Spleen (tissue), 13 donors: ENCODE measurements around the gene MYBPC1. TPM values are rescaled to one million over a fixed set of nuclear protein-coding genes. Genes with fewer than 3 reads are reported as not detected.
"Not testable (repeated sequence)": the region's sequence is repeated elsewhere in the genome, so short reads cannot be mapped to it uniquely, and the experiment has no call there.

Experiments
- DNase-seq: peaks from one replicate; pipeline ENCODE4 v3.0.0-alpha.2; 2020
- H3K27ac ChIP-seq, 8 donors: fragments of 200-600 bp; sonication (generic) in 7 of 8; 1 replicate in 4 of 8; 2 replicates in 4 of 8; pipeline versions ENCODE4 v1.5.0 to v1.8.0; 2016 to 2021; ENCODE audit warnings: inconsistent platforms in 4 of 8, mild to moderate bottlenecking in 4 of 8, moderate library complexity in 1 of 8
- H3K27me3 ChIP-seq, 7 donors: fragments of 200-600 bp; sonication (generic) in 6 of 7; replicated peaks in 1 of 7; 1 replicate in 4 of 7; 2 replicates in 3 of 7; pipeline versions ENCODE4 v1.5.0 to v1.8.0; 2016 to 2021; ENCODE audit warnings: inconsistent platforms in 3 of 7, mild to moderate bottlenecking in 1 of 7
- H3K36me3 ChIP-seq, 6 donors: fragments of 200-600 bp; sonication (generic) in 5 of 6; 1 replicate in 4 of 6; 2 replicates in 2 of 6; pipeline versions ENCODE4 v1.5.0 to v1.8.0; 2016 to 2021; ENCODE audit warnings: inconsistent platforms in 2 of 6
- H3K4me1 ChIP-seq, 6 donors: fragments of 200-600 bp; sonication (generic) in 5 of 6; 1 replicate in 3 of 6; 2 replicates in 3 of 6; pipeline versions ENCODE4 v1.5.0 to v1.8.0; 2016 to 2021; ENCODE audit warnings: inconsistent platforms in 3 of 6
- H3K4me3 ChIP-seq, 8 donors: fragments of 200-600 bp; sonication (generic) in 7 of 8; 1 replicate in 4 of 8; 2 replicates in 4 of 8; pipeline versions ENCODE4 v1.5.0 to v1.8.0; 2016 to 2021; ENCODE audit warnings: inconsistent platforms in 4 of 8, mild to moderate bottlenecking in 4 of 8, moderate library complexity in 2 of 8
- H3K9me3 ChIP-seq, 8 donors: fragments of 200-600 bp; sonication (generic) in 7 of 8; 1 replicate in 4 of 8; 2 replicates in 4 of 8; pipeline versions ENCODE4 v1.5.0 to v1.8.0; 2016 to 2021; ENCODE audit warnings: inconsistent platforms in 4 of 8
- POLR2A ChIP-seq, 3 donors: fragments of 450-650 bp; IDR thresholded peaks; one replicate each; pipeline ENCODE4 v1.5.1; 2017; ENCODE audit warnings: antibody characterized with exemption in 3 of 3, mild to moderate bottlenecking in 1 of 3
- POLR2AphosphoS5 ChIP-seq, 3 donors: sonication (generic); formaldehyde crosslinking; IDR thresholded peaks; one replicate each; pipeline ENCODE4 v1.5.1; 2017; ENCODE audit warnings: antibody characterized with exemption in 3 of 3
- WGBS, 5 donors: extraction: QIAGEN DNeasy Blood & Tissue Kit in 3 of 5; methylation state at CpG; one replicate each; pipeline versions ENCODE4 v1.1.5 to v1.1.7; 2013 to 2018; 5-methylcytosine and 5-hydroxymethylcytosine counted together
- intact Hi-C: fragments of 100-400 bp; cut with DNase I; formaldehyde crosslinking; loops from one replicate; pipeline ENCODE4 v1.15.0; 2023; ENCODE audit warnings: low total_unique reads
- long read RNA-seq, 2 donors: transcript quantifications; one replicate each; lab custom pipeline, GENCODE V29; 2026
- polyA plus RNA-seq, 3 donors: library from polyadenylated mRNA; stranded (reverse); fragments of 200-250 nt; gene quantifications; one replicate each; pipeline ENCODE4 v1.2.1, GENCODE V29; 2013
- total RNA-seq, 7 donors: library from RNA; depleted of rRNA in 3 of 7; stranded (reverse); fragments of >200 nt in 3 of 7; fragmentation: NEBNext Ultra II Directional in 4 of 7; extraction: Animal tissue kit (Norgen Biotek cat#: 25700) in 4 of 7; gene quantifications; one replicate each; pipeline versions ENCODE4 v1.1.0 to v1.2.1, GENCODE V29; 2016 to 2021
- TF ChIP-seq, protein P1 (sequence below), 11 experiments: fragments of 200-600 bp in 7 of 11; fragments of 450-650 bp in 4 of 11; sonication (generic) in 4 of 11; IDR thresholded peaks in 8 of 11; conservative IDR thresholded peaks in 3 of 11; 1 replicate in 7 of 11; 2 replicates in 4 of 11; pipeline versions ENCODE4 v1.4.0 to v1.8.0; 2016 to 2021; ENCODE audit warnings: antibody characterized with exemption in 11 of 11, inconsistent platforms in 4 of 11, mild to moderate bottlenecking in 1 of 11
- donor health status: healthy with polysubstance abuse.
- donor health status: DM: no; HTN: no; CAD: no; lungs with moderate emphysema.
- donor health status: DM: no; HTN: no; CAD: no.
- donor health status: Bipolar disorder and iron deficiency.
- donor health status: healthy.
- donor health status: DM: no; HTN: no; CAD: no.
- donor health status: DM: yes; HTN: yes; CAD: no.

The MYBPC1 gene
- total RNA-seq (1 to 10 TPM in 1 of 7 donors, under 1 TPM in 2, not detected in 4; 0.27 to 2.7 (median 0.92) TPM), polyA plus RNA-seq (under 1 TPM; 0.06 to 0.77 (median 0.54) TPM)
- long read RNA-seq, donor 1, result 0 reads
- long read RNA-seq, donor 2, result 0 reads

GRCh38 chr12:101594700-101595099, at the start of gene MYBPC1:
Gene MYBPC1 (plus strand): TSS chr12:101594971. CDS start chr12:101595071, 100 bp downstream.
- TF ChIP-seq POLR2AphosphoS5 (IDR thresholded peaks at IDR 0.05), result no peak
- Histone ChIP-seq H3K9me3 (no peaks in the 10 kb centered on the region), H3K36me3 (no peaks in the 10 kb centered on the region), H3K27me3 (no peaks in the 10 kb centered on the region), H3K27ac (no peak within 1 kb of the TSS), H3K4me1 (no peaks in the 10 kb centered on the region), H3K4me3 (no peak within 1 kb of the TSS)
- DNase-seq, result no peak
- WGBS, 5 donors, result 35 to 54% (median 50%) methylated on average over 6 of the region's 6 CpGs
- intact Hi-C loops, result no loop called here

- H3K9me3 ChIP-seq, result peaks cover 0 to 9% (median 0%) of the 10 kb centered on the region in 8 donors
- 58 to 69% (median 66%) methylated on average over 6 of the region's 6 CpGs for WGBS, 5 donors
- H3K4me1 ChIP-seq, result no peaks in the 10 kb centered on the region
- no peaks in the 10 kb centered on the region for H3K36me3 ChIP-seq
- no peak overlapping the region for H3K4me3 ChIP-seq
- TF ChIP-seq POLR2AphosphoS5 (IDR thresholded peaks at IDR 0.05) (no peak), POLR2A (IDR thresholded peaks at IDR 0.05) (no peak)
- TF ChIP-seq, protein P1, sequence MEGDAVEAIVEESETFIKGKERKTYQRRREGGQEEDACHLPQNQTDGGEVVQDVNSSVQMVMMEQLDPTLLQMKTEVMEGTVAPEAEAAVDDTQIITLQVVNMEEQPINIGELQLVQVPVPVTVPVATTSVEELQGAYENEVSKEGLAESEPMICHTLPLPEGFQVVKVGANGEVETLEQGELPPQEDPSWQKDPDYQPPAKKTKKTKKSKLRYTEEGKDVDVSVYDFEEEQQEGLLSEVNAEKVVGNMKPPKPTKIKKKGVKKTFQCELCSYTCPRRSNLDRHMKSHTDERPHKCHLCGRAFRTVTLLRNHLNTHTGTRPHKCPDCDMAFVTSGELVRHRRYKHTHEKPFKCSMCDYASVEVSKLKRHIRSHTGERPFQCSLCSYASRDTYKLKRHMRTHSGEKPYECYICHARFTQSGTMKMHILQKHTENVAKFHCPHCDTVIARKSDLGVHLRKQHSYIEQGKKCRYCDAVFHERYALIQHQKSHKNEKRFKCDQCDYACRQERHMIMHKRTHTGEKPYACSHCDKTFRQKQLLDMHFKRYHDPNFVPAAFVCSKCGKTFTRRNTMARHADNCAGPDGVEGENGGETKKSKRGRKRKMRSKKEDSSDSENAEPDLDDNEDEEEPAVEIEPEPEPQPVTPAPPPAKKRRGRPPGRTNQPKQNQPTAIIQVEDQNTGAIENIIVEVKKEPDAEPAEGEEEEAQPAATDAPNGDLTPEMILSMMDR (IDR thresholded peaks at IDR 0.05 in 8 of 11, conservative IDR thresholded peaks at IDR 0.05 in 3 of 11), result no peak
- H3K27me3 ChIP-seq, result no peaks in the 10 kb centered on the region
- intact Hi-C loops, result no loop called here
- DNase-seq, result no peak
- H3K27ac ChIP-seq, result no peak overlapping the region
Observed at GRCh38 chr12:101551362-101552114, 43.2 kb upstream of the MYBPC1 start.

DNA sequence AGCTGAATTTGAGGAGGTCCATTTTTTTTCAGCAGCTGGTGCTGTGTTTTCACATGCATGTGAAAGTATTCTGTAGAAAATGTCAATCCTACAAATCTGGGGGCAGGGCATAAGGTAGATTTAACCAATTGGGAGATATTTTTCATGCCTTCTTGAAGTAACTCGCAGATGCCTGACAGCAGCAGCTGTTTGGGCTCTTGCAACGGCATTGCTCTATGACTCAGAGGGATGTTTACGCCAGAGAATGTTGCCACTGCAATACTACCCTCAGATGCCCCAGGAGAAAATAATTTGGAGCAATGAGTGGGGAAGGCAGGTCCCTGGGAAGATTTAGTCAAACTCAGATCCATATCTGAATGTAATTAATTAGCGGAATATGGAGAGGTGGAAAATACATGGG, 42.5 kb upstream of the MYBPC1 start:
- intact Hi-C loops, result no loop called here

DNA sequence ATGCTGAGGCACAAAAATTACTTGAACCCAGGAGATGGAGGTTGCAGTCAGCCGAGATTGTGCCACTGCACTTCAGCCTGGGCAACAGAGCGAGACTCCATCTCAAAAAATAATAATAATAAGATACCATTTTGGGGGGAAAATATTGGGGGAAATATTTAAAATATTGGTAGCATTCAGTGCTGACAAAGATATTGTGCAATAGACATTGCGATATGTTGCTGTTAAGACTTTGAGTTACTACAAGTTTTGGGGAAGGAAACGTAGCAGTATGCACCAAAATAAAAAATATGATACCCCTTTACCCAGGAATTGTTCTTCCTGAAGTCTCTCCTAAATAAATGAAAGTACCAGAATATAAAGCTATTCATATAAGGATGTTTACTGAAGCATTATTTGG, 37.7 kb upstream of the MYBPC1 start:
- TF ChIP-seq, protein P1 (IDR thresholded peaks at IDR 0.05 in 8 of 11, conservative IDR thresholded peaks at IDR 0.05 in 3 of 11), result no peak
- TF ChIP-seq POLR2AphosphoS5 (IDR thresholded peaks at IDR 0.05), result no peak
- TF ChIP-seq POLR2A (IDR thresholded peaks at IDR 0.05), result no peak

More for the DNA sequence above, 42.5 kb upstream of the MYBPC1 start:
- H3K27me3 ChIP-seq, result no peaks in the 10 kb centered on the region
- H3K4me3 ChIP-seq, result no peak overlapping the region
- TF ChIP-seq, protein P1 (IDR thresholded peaks at IDR 0.05 in 8 of 11, conservative IDR thresholded peaks at IDR 0.05 in 3 of 11), result no peak
- TF ChIP-seq POLR2A (IDR thresholded peaks at IDR 0.05), result no peak
- no peak for TF ChIP-seq POLR2AphosphoS5 (IDR thresholded peaks at IDR 0.05)
- peaks cover 0 to 9% (median 0%) of the 10 kb centered on the region in 8 donors for H3K9me3 ChIP-seq
- H3K27ac ChIP-seq, result no peak overlapping the region
- H3K36me3 ChIP-seq, result no peaks in the 10 kb centered on the region
- 58 to 73% (median 68%) methylated on average over 4 of the region's 4 CpGs for WGBS, 5 donors
- no peaks in the 10 kb centered on the region for H3K4me1 ChIP-seq
- no peak for DNase-seq

GRCh38 chr12:101558726-101559125, 36.0 kb upstream of the MYBPC1 start:
- H3K27ac ChIP-seq, intact Hi-C loops, H3K36me3 ChIP-seq, H3K27me3 ChIP-seq, H3K4me3 ChIP-seq, H3K4me1 ChIP-seq, DNase-seq: not testable (repeated sequence)
- peaks cover 0 to 12% (median 5%) of the 10 kb centered on the region in 8 donors for H3K9me3 ChIP-seq
- 88 to 95% (median 93%) methylated on average over 7 of the region's 7 CpGs for WGBS, 5 donors

More for the DNA sequence above, 37.7 kb upstream of the MYBPC1 start:
- H3K27me3 ChIP-seq, result no peaks in the 10 kb centered on the region
- DNase-seq, result no peak
- intact Hi-C loops, result no loop called here
- no peaks in the 10 kb centered on the region for H3K36me3 ChIP-seq
- no peak overlapping the region for H3K27ac ChIP-seq
- peaks cover 0 to 12% (median 5%) of the 10 kb centered on the region in 8 donors for H3K9me3 ChIP-seq
- WGBS, 5 donors, result 63 to 78% (median 71%) methylated on average over 4 of the region's 4 CpGs
- no peaks in the 10 kb centered on the region for H3K4me1 ChIP-seq
- no peak overlapping the region for H3K4me3 ChIP-seq
